Hepatocyte (in vitro differentiated cells): ENCODE data around the gene MSI1.

Experiments used
- CTCF ChIP-seq: fragments of 200-600 bp; sonication (generic); IDR thresholded peaks from 2 replicates; pipeline ENCODE4 v1.5.1; 2016; ENCODE audit warnings: antibody characterized with exemption, mild to moderate bottlenecking; ENCODE audit not compliant: poor library complexity
- EZH2 ChIP-seq: fragments of 200-600 bp; sonication (generic); IDR thresholded peaks from 2 replicates; pipeline ENCODE4 v1.6.1; 2016; ENCODE audit warnings: antibody characterized with exemption, mild to moderate bottlenecking, borderline replicate concordance

- TF ChIP-seq CTCF (no peak), EZH2 (no peak)
Measured at GRCh38 chr12:120381752-120382419, 12.9 kb upstream of the MSI1 start.
